T47D (cell line): ENCODE results near the gene CKAP5.
"Not testable (repeated sequence)": the region's sequence is repeated elsewhere in the genome, so short reads cannot be mapped to it uniquely, and the experiment has no call there.

Experiments
- DNase-seq, 2 experiments: peaks; one replicate each; pipeline versions ENCODE4 v3.0.0 to v3.0.0-alpha.2; 2011 to 2012; ENCODE audit warnings: low read depth in 1 of 2, low spot score in 1 of 2
- JUND ChIP-seq: IDR thresholded peaks from 2 replicates; pipeline ENCODE4 v1.6.1; 2012; ENCODE audit warnings: low read depth
- in situ Hi-C: cut with HindIII; loops from 2 replicates; pipeline ENCODE4 v1.10.0; 2016; ENCODE audit warnings: low sequenced_read_pairs, low pct_unique_long_range_greater_than_20kb

CKAP5 gene

DNA sequence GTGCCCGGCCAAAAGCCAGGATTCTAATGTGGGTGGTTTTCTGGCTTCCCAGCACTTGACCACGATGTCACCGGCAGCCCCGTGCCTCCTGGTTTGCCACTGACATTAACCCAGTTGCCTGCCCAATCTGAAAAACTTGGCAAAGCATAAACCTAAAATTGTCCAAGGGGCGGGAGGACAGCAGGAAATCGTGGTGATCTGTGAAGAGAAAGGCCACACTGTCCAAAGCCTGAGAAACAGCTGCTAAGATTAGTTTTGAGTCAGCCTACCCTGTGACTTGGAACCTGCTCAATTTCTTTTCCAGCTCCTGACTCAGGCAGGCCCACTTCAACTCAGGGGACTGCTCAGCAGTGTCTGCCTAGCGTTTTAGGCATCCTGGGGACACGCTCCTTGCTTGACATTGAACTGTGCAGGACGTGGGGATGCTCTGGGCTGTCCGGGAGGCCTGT lies 135.2 kb downstream of the CKAP5 start:
- TF ChIP-seq JUND = no peak
- in situ Hi-C loops = no loop called here
- DNase-seq = no peak

DNA sequence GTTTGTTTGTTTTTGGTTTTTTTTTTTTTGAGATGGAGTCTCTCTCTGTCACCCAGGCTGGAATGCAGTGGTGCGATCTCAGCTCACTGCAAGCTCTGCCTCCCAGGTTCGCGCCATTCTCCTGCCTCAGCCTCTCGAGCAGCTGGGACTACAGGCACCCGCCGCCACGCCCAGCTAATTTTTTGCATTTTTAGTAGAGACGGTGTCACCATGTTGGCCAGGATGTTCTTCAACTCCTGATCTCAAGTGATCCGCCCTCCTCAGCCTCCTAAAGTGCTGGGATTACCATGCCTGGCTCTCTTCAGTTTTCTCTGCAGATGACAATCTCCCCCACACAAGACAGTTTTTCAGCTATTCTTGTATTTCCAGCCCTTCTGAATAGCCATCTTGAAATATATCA lies 136.7 kb downstream of the CKAP5 start:
- in situ Hi-C loops, DNase-seq: not testable (repeated sequence)

DNA sequence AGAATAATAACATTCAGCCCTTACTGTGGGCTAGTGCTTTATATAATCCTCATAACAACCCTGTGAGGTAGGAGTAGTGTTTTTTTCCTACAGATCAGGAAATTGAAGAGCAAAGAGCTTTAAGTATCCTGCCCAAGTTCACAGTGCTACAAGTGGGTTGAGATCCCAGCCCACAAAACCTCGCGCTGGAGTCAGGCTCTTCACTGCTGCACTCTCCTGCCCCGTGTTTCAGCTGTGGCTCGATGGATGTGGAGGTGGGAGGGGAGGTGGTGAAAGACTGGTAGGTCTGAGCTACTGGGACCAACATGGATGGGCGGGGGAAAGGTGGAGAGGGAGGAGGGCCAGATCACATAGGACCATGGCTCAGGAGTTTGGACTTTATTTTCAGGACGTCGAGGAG lies 139.2 kb downstream of the CKAP5 start:
- in situ Hi-C loops = no loop called here
- TF ChIP-seq JUND = no peak
- no peak for DNase-seq

DNA sequence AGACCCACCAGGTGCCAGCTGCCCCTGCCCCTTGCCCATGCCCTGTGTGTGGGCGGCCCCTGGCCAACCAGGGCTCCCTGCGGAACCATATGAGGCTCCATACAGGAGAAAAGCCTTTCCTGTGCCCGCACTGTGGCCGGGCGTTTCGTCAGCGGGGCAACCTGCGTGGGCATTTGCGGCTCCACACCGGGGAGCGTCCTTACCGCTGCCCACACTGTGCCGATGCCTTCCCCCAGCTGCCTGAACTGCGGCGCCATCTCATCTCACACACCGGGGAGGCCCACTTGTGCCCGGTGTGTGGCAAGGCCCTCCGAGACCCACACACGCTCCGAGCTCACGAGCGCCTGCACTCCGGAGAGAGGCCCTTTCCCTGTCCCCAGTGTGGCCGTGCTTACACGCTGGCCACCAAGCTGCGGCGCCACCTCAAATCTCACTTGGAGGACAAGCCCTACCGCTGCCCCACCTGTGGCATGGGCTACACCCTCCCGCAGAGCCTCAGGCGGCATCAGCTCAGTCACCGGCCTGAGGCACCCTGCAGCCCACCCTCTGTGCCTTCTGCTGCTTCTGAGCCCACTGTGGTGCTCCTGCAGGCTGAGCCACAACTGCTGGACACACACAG lies 140.9 kb downstream of the CKAP5 start:
- in situ Hi-C loops = no loop called here
- no peak for DNase-seq
- no peak for TF ChIP-seq JUND

DNA sequence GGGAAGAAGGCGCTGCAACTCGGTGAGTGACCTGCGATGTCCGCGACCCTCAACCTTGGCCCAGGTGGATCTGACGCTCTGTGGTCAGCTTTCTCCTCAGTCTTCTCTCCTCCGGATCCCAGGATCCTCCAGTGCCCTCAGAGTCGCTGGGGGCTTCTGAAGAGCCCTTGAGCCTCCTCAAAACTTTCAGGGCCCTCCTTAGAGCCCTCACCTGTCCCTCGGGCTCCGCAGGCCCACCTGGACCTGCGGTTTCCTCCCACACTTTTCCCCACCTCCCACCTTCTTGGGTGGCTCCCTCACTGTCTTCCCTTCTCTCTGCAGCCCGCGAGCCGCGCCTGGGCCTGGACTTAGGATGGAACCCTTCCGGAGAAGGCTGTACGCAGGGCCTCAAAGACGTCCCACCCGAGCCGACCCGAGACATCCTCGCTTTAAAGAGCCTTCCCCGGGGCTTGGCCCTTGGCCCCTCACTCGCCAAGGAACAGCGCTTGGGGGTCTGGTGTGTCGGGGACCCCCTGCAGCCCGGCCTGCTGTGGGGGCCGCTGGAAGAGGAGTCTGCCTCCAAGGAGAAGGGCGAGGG lies 144.9 kb downstream of the CKAP5 start:
- no peak for DNase-seq
- in situ Hi-C loops = no loop called here
- no peak for TF ChIP-seq JUND

DNA sequence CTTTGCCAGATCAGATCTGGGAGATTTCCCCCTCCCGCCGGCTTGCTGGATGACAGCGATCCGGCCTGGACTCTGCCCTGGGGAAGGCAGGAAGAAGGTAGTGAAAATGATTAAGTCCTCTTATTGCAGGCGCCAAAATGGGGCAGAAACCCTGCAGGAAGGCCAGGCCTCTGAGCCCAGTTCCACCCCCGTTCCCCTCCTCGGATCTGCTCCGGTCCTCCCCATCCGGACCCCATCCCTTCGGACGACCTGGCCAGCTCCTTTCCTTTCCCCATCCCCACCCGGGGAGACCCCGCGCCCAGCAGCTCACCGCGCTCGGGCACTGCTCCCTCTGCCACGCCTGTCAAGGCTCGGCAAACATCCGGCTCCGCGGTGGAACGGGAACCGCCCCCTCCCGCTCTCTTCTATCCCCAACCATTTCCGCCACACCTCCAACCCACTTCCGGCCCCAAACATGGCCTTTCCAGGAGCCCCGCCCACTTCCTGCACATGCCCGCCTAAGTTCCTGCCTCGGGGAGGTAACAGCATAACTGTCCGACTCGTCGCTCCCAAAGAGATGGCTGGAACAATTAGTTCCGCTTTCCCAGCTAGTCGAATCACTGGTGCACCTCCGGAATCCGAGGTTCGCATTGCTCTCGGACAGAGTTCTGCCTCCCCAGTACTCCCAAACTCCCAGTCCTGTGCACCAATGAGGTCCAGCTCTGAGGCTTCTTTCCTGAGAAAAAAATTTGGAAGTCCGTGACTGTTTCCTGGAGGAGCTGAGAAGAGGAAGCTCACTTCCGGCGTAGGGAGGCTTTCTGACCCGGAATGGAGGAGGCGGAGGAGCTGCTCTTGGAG lies 145.6 kb downstream of the CKAP5 start, which contains the start of the genes ARHGAP1 and ZNF408:
ARHGAP1 (minus strand) TSS at position 379 of the 837 bp plus-strand sequence. CDS start 4,512 bp downstream, outside the sequence.
ZNF408 (plus strand) TSS at position 791 of the 837 bp plus-strand sequence; CDS start at position 808, 17 bp downstream.
- peak; percentile 89 to 100 for DNase-seq
- in situ Hi-C loops = no loop called here
- no peak for TF ChIP-seq JUND

DNA sequence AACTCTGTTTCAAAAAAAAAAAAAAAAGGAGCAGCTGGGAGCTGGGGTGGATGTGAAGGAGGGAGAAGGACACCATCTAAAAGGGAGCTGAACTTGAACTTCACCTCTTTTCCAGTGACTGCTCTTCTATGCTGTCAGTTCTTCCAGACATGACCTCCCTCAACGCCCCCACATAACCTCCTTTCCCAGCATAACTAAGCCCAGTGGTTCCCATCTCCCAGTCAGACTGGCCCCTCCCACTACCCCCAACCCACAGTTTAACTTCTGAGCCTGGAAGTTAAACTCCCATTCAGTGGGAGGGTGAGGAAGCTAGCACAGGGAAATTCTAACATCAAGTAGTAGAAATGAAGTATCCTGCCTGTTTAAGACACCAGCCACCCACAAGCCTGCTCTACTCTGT lies 147.5 kb downstream of the CKAP5 start:
- DNase-seq = no peak
- no peak for TF ChIP-seq JUND
- in situ Hi-C loops = no loop called here

DNA sequence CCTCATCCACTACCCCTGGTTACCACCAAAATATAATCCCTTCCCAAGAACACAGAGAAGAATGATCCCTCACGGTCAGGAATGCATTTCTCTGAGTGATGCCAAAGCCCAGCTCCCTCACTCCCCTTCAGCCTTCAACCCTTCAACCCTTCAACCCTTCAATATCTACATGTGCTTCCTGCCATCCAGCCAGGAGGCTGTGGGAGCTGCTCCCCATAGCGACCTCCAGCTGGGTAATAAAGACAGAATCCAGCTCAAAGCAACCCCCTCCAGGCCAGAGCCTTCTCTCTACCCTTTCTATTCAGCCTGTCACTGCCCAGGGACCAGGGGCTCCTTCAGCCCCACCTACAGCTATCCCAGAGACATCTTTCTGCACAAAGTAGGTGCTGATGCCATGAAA lies 148.4 kb downstream of the CKAP5 start:
- no peak for TF ChIP-seq JUND
- DNase-seq = no peak
- in situ Hi-C loops = no loop called here

DNA sequence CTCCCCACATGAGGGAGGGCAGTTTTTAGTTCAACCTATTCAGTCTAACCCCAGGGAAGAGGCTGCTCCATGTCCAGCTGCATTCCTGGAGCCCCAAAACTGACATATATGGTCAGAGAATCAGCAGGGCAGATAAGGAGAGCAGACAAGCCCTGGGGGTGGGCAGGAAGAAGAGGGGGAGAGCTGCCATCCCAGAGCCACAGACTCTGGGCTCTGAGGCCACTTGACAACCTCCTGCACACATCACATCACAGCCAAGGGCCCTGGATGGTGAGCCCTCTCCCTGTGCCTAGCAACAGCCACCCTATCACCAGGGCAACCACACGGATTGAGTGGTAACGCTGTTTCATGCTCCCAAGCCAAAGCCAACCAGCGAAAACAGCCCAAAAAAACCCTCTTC lies 148.8 kb downstream of the CKAP5 start:
- no peak for TF ChIP-seq JUND
- DNase-seq = no peak
- in situ Hi-C loops = no loop called here

DNA sequence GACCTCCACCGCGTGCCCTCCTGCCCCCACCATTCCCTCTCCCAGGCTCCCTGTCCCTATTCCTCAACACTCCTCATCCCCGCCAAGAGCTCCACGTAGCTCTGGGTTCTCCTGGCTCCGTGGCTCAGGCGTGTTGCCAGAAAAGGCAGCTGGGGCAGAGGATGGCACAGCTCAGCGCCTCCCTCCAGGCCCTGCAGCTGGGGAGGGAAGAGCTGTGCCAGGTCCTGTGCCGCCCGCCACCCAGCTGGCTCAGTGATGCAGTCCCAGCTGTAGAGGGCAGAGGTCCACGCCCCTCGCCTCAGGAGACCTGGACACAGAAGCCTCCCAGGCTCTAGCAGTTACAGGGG lies 149.9 kb downstream of the CKAP5 start:
- TF ChIP-seq JUND = no peak
- in situ Hi-C loops = no loop called here
- no peak for DNase-seq

DNA sequence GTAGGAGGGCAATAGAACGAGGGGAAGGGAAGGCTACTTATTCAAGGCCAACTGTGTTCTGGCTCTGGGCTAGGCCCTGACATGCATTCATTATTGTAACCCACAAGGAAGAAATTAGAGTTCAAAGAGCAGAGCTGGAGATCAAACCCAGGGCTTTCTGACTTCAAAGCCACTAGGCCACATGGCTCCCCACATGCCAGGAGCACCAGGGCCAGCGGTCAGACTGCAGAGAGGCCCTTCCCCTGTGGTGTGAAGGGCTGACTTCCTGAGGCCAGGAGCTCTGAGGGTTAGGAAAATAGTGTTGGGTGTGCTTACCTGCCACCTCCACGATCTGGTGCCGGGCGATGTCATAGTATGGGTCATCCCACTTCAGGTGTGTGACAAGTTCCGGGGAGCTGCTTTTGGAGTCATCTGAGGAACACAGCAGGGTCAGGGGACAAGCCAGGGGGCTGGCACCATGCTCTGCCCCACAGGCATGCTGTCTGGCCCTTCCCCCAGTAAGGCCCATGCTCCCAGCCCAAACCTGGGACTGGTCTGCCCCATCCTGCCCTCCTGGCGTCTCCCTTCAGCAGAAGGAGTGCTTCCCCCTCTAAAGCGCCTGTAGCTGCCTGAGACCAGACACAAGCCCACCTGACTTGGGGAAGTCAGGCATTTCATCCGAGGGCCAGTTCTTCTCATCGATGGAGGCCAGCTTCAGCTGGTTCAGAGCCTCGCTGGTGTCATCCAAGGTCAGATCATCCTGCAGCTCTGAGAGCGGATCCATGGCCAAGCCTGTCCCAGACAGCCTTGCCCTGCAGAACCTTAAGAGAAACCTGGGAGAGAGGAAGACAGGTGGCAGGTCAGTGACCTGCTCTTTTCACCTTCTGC lies 150.5 kb downstream of the CKAP5 start:
- in situ Hi-C loops = no loop called here
- no peak for TF ChIP-seq JUND

DNA sequence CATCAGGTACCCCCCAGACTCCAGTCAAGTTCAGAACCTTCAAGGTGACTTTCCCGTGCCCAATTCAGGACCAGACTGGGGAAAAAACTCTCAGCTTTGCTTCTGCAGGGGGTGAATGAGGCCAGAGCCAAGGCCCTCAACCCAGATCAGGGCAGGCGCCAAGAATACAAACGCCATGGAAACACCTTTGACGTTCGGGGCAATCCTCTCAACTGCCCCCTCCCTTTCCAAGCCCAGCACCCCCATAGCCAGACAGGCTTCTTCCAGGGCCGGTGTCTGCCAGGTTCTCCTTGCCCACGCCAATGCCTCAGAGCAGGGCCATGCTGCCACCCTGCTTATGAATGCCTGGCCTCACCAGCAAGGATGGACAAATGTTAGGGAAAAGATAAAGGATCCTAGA lies 151.5 kb downstream of the CKAP5 start:
- DNase-seq = no peak
- in situ Hi-C loops = no loop called here

More for the DNA sequence above, 150.5 kb downstream of the CKAP5 start:
- no peak for DNase-seq

More for the DNA sequence above, 151.5 kb downstream of the CKAP5 start:
- no peak for TF ChIP-seq JUND
